Body of pancreas (tissue), 4 donors: ENCODE measurements around the gene CCDC12. TPM values are rescaled to one million over a fixed set of nuclear protein-coding genes. Genes with fewer than 3 reads are reported as not detected.

Source experiments
- ATAC-seq: fragments of 150-250 bp; one replicate; pipeline ENCODE4 v1.9.1; 2016
- DNase-seq, 4 donors: peaks; one replicate each; pipeline ENCODE4 v3.0.0-alpha.2; 2019
- H3K27ac ChIP-seq, 4 donors: fragments of 200-600 bp; sonication (generic); 1 replicate in 3 of 4; 2 replicates in 1 of 4; pipeline versions ENCODE4 v1.5.1 to v1.6.1; 2016 to 2019; ENCODE audit warnings: mild to moderate bottlenecking in 1 of 4, mixed read lengths in 1 of 4, moderate library complexity in 1 of 4
- H3K27me3 ChIP-seq, 2 donors: fragments of 200-600 bp; sonication (generic); one replicate each; pipeline ENCODE4 v1.6.0; 2016; ENCODE audit warnings: mild to moderate bottlenecking in 1 of 2
- H3K36me3 ChIP-seq, 2 donors: fragments of 200-600 bp; sonication (generic); replicated peaks in 1 of 2; 2 replicates each; pipeline ENCODE4 v1.5.1; 2016; ENCODE audit warnings: low read depth in 2 of 2; ENCODE audit not compliant: insufficient read depth in 1 of 2
- H3K4me1 ChIP-seq: fragments of 200-600 bp; sonication (generic); one replicate; pipeline ENCODE4 v1.6.0; 2016
- H3K4me3 ChIP-seq, 2 donors: fragments of 200-600 bp; sonication (generic); 1 replicate in 1 of 2; 2 replicates in 1 of 2; pipeline ENCODE4 v1.5.1; 2016 to 2019
- H3K9me3 ChIP-seq, 3 donors: fragments of 200-600 bp; sonication (generic); 1 replicate in 2 of 3; 2 replicates in 1 of 3; pipeline ENCODE4 v1.5.1; 2016
- CTCF ChIP-seq, 7 experiments: fragments of 450-650 bp in 4 of 7; fragments of 200-600 bp in 3 of 7; sonication (generic) in 3 of 7; IDR thresholded peaks; one replicate each; pipeline ENCODE4 v1.5.1; 2016 to 2019; ENCODE audit warnings: antibody characterized with exemption in 7 of 7
- POLR2A ChIP-seq, 3 donors: fragments of 450-650 bp; IDR thresholded peaks; one replicate each; pipeline ENCODE4 v1.6.1; 2016; ENCODE audit warnings: antibody characterized with exemption in 3 of 3, mild to moderate bottlenecking in 2 of 3
- WGBS, 2 donors: methylation state at CpG; one replicate each; pipeline ENCODE4 v1.1.5; 2017; 5-methylcytosine and 5-hydroxymethylcytosine counted together
- intact Hi-C: fragments of 100-400 bp; cut with DNase I; formaldehyde crosslinking; loops from one replicate; pipeline ENCODE4 v1.15.1; 2023
- total RNA-seq, 2 donors: library from RNA; depleted of rRNA; stranded (reverse); fragments of >200 nt; gene quantifications; one replicate each; pipeline ENCODE4 v1.1.0, GENCODE V29; 2016

The CCDC12 gene
- total RNA-seq, 2 donors from 2014 or later = 25.4 to 67.2 TPM

- Histone ChIP-seq H3K27ac (peak overlapping the region; percentile 79 to 93 (median 88)), H3K4me3 (no peak overlapping the region), H3K4me1 (peaks cover 87% of the 10 kb centered on the region), H3K9me3 (no peaks in the 10 kb centered on the region), H3K36me3 (no peaks in the 10 kb centered on the region), H3K27me3 (no peaks in the 10 kb centered on the region)
- DNase-seq (no peak), ATAC-seq (no peak)
- intact Hi-C loops = no loop called here
- no peak for TF ChIP-seq CTCF (IDR thresholded peaks at IDR 0.05)
- no peak for TF ChIP-seq POLR2A (IDR thresholded peaks at IDR 0.05)
- 49 to 75% methylated on average over 9 of the region's 9 CpGs for WGBS, 2 donors
These were observed 17.9 kb downstream of the CCDC12 start for GRCh38 chr3:46958467-46959160.

- DNase-seq = peak; percentile 63 to 71 (median 64)
- H3K36me3 ChIP-seq = no peaks in the 10 kb centered on the region
- peak overlapping the region; percentile 53 to 91 (median 72) for H3K27ac ChIP-seq
- TF ChIP-seq POLR2A (IDR thresholded peaks at IDR 0.05) (no peak), CTCF (IDR thresholded peaks at IDR 0.05) (peak in 1 of 7 experiments; percentile 4)
- H3K4me1 ChIP-seq = peaks cover 96% of the 10 kb centered on the region
- no peaks in the 10 kb centered on the region for H3K9me3 ChIP-seq
- WGBS, 2 donors = 22 to 27% methylated on average over 11 of the region's 11 CpGs
- H3K27me3 ChIP-seq = no peaks in the 10 kb centered on the region
- H3K4me3 ChIP-seq = no peak overlapping the region
- intact Hi-C loops = no loop called here
- ATAC-seq = peak; percentile 67
These were observed 19.3 kb downstream of the CCDC12 start for GRCh38 chr3:46957092-46957820.

GRCh38 chr3:46955801-46956259 is 20.7 kb downstream of the CCDC12 start:
- TF ChIP-seq CTCF (IDR thresholded peaks at IDR 0.05) (no peak), POLR2A (IDR thresholded peaks at IDR 0.05) (no peak)
- Histone ChIP-seq H3K27ac (peak overlapping the region in 3 of 4 donors; percentile 69 to 91 (median 75)), H3K36me3 (no peaks in the 10 kb centered on the region), H3K4me1 (peaks cover 94% of the 10 kb centered on the region), H3K27me3 (no peaks in the 10 kb centered on the region), H3K4me3 (no peak overlapping the region), H3K9me3 (no peaks in the 10 kb centered on the region)
- intact Hi-C loops = no loop called here
- 28 to 43% methylated on average over 3 of the region's 3 CpGs for WGBS, 2 donors
- DNase-seq (no peak), ATAC-seq (no peak)

- no peaks in the 10 kb centered on the region for H3K9me3 ChIP-seq
- no peak overlapping the region for H3K4me3 ChIP-seq
- 76 to 81% methylated on average over 5 of the region's 5 CpGs for whole genome bisulfite sequencing, 2 donors
- no peak for ATAC-seq
- intact Hi-C loops = no loop called here
- no peak for DNase-seq
- no peak for TF ChIP-seq POLR2A (IDR thresholded peaks at IDR 0.05)
- no peak for TF ChIP-seq CTCF (IDR thresholded peaks at IDR 0.05)
- H3K27ac ChIP-seq = peak overlapping the region in 2 of 4 donors; percentile 69 to 91
- H3K27me3 ChIP-seq = no peaks in the 10 kb centered on the region
- H3K4me1 ChIP-seq = peaks cover 94% of the 10 kb centered on the region
- no peaks in the 10 kb centered on the region for H3K36me3 ChIP-seq
These were observed 21.4 kb downstream of the CCDC12 start for GRCh38 chr3:46955157-46955556.
